ENCODE measurements around the gene UIMC1. TPM values are rescaled to one million over a fixed set of nuclear protein-coding genes. Genes with fewer than 3 reads are reported as not detected.

UIMC1 gene
- total RNA-seq, 1 experiment from 2014 or later = 17.5 TPM

DNA sequence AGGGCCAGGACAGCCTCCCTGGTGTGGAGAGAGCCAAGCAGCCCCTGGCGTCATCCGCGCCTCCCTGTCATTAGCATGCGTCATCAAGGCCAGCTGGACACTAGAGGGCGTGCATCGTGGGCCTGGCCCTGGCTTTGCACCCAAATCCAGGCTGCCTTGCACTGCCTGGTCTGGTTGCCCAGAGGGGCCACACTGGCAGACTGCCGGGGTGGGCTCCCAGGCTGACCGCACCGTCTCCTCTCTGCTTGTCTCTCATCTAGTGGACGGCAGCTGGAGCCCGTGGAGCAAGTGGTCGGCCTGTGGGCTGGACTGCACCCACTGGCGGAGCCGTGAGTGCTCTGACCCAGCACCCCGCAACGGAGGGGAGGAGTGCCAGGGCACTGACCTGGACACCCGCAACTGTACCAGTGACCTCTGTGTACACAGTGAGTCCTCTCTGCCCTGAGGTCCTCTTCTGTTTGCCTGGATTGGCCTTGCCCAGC, 136.4 kb downstream of the UIMC1 start:
- peak; percentile 44 for DNase-seq (ENCODE audit: low read depth)

DNA sequence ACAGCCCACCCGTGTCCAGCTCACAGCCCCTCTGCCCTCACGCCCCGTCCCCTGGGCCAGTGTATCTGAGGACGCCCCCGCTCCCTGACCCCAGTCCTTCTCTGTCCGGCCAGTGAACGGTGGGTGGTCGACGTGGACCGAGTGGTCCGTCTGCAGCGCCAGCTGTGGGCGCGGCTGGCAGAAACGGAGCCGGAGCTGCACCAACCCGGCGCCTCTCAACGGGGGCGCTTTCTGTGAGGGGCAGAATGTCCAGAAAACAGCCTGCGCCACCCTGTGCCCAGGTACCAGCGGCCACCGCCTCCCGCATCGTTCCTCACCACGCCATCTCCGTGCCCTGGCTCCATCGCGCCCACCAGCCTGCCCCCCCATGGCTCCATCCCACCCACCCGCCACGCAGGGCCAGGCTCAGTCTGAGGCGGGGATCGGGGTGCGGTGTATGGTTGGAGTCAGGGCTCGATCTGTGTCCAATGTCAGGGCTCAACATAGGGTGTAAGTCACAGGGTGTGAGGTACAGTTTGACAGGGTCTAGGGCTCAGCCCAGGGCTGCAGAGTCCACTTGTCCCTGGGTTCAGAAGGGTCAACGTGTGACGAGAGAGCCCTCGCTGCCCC, 137.0 kb downstream of the UIMC1 start:
- DNase-seq (ENCODE audit: low read depth) = no peak

DNA sequence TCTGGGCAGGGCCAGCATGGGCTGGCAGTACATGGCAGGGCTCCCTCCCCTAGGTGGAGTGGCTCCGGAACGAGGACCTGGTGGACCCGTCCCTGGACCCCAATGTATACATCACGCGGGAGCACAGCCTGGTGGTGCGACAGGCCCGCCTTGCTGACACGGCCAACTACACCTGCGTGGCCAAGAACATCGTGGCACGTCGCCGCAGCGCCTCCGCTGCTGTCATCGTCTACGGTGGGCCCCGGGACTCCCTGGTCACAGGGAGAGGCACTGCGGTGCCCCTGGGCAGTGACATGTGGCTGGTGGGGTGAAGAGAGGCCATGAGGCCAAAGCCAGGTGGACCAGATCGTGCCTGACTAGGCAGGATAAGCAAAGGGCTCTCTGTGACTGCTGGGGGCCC, 137.8 kb downstream of the UIMC1 start:
- DNase-seq (ENCODE audit: low read depth) = no peak

DNA sequence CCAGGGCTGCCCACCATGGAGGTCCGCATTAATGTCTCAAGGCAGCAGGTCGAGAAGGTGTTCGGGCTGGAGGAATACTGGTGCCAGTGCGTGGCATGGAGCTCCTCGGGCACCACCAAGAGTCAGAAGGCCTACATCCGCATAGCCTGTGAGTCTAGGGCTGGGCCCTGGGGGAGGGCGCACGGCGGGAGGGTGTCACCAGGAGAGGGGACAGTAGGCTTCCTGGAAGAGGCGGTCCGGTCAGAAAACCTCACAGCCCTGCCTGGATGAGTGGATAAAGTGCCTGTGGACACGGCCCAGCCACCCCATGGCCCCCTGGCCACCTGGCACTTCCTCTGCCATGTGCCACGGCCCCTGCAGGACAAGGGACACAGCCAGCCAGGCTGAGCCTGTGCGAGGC, 138.5 kb downstream of the UIMC1 start:
- DNase-seq (ENCODE audit: low read depth) = no peak

DNA sequence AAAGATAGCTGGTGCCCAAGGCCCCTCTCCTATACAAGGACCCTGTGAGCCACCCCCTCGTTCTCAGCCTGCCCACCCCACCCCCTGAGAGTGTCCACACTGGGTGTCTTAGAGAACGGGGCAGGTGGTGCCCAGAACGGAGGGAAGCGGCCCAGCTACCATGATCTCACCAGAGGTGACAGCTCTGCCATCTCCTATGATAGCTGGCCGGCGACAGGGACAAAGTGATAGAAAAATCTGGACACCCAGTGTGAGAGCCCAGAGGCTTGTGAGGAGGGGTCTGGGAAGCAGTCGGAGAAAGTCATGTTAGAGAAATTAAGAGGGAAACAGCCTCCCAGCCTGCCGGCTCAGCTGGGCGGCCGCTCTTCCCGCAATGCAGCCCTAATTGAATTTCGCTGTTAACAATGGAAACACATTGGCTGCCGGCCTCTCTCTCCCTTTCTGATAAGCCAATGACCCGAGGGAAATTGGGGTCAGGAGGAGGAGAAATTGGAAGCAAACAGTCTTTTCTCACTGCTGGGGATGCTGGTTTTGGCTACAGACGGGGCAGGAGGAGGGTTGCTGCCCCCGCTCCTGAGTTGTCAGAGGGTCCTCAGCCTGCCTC, 139.8 kb downstream of the UIMC1 start:
- DNase-seq (ENCODE audit: low read depth) = no peak

DNA sequence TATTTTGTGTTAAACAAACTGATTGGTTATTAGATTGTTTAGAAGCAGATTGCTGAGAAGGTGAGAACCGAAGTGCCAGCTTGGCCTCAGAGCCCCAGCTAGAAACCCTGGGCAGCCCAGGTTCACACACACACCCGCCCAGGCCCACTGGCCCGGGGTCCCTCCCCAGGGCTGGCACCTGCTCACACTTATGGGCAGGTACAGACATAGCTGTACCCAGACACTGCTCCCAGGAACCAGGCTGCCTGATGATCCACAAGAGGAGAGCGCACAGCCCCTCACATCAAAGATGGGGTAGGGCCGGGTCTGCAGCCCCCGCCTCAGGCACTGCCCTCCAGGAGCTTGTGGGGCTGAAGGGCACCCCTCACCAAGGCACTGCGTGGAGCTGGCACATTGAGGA, 140.6 kb downstream of the UIMC1 start:
- DNase-seq (ENCODE audit: low read depth) = no peak

DNA sequence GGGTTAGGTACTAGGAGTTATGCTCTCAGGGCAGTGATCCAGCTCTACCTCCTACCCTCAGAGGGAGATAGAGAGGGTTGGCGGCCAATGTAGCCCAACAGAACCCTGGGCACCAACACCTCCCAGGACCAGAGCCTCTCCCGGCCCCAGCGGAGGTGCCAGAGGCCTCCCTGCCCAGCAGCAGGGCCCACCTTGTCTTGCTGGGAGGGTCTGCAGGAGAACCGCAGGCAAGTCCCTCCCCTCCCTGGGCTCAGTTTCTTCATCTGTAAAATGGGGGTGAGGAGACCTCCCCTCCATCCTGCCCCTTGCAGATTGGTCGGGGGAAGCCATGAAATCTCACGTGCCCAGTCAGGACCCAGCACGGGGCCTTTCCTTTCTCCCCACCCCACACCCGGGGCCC, 141.8 kb downstream of the UIMC1 start:
- no peak for DNase-seq (ENCODE audit: low read depth)

DNA sequence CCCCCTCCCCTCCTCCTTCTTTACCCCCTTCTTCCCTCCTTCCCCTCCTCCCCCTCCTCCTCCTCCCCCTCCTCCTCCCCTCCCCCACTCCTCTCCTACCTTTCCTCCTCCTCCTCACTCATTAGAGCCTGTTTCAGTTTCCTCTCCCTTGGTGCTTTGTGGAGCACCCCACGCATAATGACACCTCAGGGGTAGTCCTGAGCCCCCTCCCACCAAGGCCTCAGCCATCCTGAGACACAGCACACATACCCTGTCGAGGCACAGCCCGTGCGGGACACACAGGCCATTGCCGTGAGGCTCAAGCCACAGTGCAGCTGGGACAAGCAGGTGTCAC, 142.8 kb downstream of the UIMC1 start:
- no peak for DNase-seq (ENCODE audit: low read depth)

DNA sequence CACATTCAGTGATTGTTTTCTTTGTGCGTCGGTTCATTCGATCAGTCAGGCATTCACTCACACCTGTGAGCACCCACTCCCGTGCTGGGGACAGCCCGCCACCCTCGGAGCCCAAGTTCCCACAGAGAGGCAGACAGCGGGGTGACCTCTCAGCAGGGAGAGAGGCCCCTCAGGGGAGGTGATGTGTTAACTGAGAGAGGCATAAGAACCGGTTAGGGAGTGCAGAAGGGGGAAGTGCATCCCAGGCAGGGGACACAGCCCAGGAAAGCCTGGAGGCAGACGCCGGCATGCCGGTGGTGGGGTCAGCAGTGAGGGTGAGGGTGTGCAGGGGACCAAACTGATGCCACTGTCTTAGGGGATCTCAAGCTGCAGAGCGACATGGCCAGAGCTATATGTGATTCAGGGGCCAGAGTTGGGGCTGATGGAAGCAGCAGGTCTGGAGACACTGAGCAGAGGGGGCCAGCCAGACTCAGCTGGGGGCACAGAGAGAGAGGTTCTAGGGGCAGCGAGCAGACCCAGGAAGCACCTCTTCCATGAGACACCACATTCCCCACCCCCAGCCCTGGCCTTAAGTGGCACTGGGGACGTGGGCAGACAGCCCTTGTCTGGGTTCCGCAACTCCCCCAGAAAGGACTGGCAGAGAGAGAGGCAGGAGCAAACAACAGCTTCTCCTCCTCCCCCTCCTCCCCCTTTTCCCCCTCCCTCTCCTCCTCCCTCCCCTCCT, 143.4 kb downstream of the UIMC1 start:
- no peak for DNase-seq (ENCODE audit: low read depth)

DNA sequence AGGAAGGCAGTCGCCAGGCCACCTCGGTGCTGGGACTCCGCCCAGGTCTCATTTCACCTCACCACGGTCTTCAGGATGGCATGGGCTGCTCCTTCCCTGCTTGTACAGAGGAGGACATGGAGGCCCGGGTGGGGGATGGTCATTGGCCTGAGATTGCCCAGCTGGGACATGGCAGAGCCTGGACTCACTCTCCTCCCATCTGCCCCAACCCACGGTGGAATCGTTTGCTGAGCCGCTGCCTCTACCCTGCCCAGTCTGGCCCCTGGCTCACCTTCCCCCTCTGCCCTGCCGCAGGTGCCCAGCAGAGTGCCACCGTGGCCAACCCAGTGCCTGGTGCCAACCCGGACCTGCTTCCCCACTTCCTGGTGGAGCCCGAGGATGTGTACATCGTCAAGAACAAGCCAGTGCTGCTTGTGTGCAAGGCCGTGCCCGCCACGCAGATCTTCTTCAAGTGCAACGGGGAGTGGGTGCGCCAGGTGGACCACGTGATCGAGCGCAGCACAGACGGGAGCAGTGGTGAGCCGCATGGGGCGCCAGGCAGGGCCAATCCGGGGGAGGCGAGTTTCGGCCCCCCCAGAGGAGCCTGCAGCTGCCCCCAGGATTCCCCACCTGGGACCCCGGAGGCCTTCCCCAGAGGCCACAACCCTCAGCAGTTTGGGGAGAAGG, 144.1 kb downstream of the UIMC1 start:
- DNase-seq (ENCODE audit: low read depth) = no peak

DNA sequence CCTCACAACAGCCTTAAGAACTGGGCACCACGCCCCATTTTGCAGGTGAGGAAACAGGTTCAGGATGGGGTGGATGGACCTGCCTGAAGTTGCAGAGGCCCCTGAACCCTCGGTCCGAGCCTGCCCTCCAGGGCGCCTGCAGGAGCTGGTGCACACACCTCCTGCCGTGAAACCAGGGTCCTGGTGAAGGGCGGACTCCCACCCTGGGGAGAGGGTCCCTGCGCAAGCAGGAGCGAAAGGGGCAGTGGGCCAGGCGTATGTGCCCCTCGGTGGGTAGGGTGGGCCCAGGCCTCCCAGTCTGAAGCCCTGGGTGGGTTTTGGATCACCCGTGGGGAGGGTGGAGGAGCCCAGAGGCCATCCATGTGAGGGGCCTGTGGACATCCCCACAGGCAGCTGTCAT, 145.3 kb downstream of the UIMC1 start:
- no peak for DNase-seq (ENCODE audit: low read depth)

DNA sequence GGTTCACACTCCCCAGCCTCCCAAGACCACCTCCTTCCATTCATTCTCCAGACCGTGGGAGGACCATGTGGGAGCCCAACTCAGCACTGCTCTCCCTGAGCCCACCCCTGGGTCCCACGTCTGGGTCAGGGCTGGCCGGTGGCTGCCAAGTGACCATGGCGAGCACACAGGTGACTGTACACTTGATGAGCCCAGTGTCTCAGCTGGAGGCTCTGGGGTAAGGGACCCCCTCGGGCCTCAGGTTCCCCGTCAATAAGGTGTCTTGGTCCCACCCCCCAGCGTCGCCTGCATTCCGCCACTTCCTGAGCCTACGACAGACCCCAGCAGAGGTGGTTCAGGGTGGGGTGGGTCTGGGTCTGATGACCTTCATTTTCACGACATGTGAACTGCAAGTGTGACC, 146.2 kb downstream of the UIMC1 start:
- DNase-seq (ENCODE audit: low read depth) = no peak

DNA sequence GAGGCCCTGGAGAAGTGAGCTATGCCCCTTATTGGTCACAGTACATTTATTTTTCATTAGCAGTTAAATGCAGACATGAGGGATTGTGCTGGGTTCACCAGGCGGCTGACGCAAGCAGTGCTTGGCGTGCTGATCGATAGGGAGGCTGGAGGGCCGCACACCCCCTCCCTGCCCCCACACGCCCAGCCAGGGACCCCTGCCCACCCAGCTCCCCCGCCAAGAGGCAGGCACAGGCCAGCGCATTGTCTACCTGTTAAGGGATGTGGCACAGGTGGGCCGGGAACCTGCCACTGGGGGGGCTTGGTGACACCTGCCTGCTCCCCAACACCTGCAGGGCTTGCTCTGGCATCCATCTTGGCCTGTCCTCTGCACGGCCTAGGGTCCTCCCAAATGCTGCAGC, 146.7 kb downstream of the UIMC1 start:
- DNase-seq (ENCODE audit: low read depth) = no peak

DNA sequence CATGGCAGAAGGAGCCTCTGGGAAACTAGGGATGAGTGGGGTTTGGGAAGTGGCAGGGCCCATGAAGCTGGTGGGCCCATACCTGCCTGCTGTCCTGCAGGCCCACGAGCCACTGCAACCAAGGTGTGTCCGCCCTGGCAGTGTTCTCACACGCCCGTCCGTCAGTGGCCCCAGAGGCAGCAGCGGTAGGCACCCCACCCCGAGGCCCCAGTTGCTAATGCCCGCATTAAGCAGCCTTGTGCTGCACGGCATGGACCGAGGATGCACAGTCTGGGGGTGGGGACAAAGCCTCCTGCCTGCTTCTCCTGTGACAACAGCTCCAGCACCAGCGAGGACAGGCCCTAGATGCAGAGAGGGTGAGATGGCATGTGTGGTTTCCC, 148.7 kb downstream of the UIMC1 start:
- no peak for DNase-seq (ENCODE audit: low read depth)

DNA sequence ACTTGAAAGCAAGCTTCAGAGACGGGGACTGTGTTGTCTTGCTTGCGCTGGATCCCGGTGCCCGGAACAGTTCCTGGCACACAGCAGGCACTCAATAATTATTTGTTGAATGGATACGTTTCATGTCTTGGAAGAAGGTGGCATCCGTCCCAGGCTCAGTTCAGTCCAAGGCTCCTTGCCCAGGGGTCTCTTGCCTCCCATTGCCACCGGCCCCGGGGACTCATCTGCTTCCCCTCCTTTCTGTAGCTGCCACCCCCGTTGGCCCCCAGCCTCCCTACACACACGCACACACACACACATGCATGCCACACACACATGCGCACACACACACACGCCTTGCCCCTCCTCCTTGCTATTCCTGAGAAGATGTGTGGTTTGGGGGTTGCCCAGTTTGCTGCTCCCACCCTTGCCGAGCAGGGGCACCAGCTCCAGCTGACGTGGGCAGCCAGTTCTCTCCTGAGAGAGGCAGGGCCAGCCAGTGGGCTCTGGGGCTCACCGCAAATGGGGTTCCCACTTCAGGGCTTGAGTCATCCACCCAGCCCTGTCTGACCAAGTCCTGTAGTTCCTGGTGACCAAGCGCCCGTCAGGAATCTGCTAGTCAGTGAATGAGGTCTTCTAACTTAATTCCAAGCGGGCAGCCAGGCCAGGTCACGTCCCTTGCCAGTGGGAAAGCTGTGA, 149.2 kb downstream of the UIMC1 start:
- no peak for DNase-seq (ENCODE audit: low read depth)

DNA sequence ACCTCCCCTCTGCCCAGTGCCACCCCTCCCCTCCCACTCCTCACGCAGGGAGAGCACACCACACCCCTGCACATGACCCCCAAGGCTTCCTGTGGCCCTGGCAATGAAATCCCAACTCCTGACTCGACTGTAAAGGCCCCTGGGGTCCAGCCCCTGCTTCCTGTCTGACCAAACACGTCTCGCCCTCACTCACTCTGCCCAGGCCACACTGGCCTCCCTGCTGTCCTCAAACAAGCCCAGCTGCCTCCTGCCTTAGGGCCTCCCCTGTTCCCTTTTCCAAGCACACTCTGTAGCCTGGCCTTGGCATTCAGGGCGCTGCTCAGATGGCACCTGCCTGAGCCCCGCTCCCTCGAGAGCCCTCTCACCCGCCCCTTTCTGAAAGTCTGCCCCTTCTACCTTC, 149.8 kb downstream of the UIMC1 start:
- DNase-seq (ENCODE audit: low read depth) = no peak

DNA sequence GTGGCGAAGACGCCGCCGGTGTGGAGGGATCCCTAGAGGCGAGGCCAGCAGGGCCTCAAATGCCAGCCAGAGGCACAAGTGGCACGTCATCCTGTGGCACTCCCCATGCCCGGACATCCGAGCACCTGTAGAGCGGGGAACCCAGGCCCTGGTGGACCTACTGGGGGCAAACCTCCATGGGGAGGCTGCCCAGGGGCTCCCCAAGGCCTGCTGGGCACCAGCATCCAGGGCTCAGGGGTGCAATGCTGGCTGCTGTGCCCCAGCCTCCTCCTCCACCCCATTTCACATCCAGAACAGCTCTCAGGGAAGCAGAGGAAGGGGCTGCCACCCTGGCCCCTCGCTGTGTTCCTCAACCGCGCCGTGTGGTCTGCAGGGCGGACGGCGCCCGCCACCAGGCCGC, 151.0 kb downstream of the UIMC1 start:
- DNase-seq (ENCODE audit: low read depth) = no peak

Other genes starting within 250 kb of the UIMC1 start
- gene UNC5A, start 196.2 kb downstream of the UIMC1 start, total RNA-seq (2014; rRNA removed; shearing (Covaris generic)) = 0.10 TPM in 1 of 2 replicates, not detected in the other
- not detected in 2 replicates for gene HK3, start 107.4 kb downstream of the UIMC1 start, total RNA-seq (2014; rRNA removed; shearing (Covaris generic))
- gene ZNF346, start 15.9 kb upstream of the UIMC1 start, total RNA-seq (2014; rRNA removed; shearing (Covaris generic)) = 9.4 and 10.0 TPM in 2 replicates
- 1.9 and 2.0 TPM in 2 replicates for gene FGFR4, start 80.1 kb upstream of the UIMC1 start, total RNA-seq (2014; rRNA removed; shearing (Covaris generic))
- 11.5 and 14.5 TPM in 2 replicates for gene NSD1, start 127.0 kb upstream of the UIMC1 start, total RNA-seq (2014; rRNA removed; shearing (Covaris generic))

All from RPMI7951 (cell line).